ENCODE data around the gene APOBEC3B. TPM values are rescaled to one million over a fixed set of nuclear protein-coding genes. Genes with fewer than 3 reads are reported as not detected.
"Not testable (repeated sequence)": the region's sequence is repeated elsewhere in the genome, so short reads cannot be mapped to it uniquely, and the experiment has no call there.

APOBEC3B gene
- total RNA-seq, 1 donor from 2014 or later, result 3.1 TPM

- DNase-seq, result no peak
These were observed 30.4 kb upstream of the APOBEC3B start for GRCh38 chr22:38951734-38952133.

DNA sequence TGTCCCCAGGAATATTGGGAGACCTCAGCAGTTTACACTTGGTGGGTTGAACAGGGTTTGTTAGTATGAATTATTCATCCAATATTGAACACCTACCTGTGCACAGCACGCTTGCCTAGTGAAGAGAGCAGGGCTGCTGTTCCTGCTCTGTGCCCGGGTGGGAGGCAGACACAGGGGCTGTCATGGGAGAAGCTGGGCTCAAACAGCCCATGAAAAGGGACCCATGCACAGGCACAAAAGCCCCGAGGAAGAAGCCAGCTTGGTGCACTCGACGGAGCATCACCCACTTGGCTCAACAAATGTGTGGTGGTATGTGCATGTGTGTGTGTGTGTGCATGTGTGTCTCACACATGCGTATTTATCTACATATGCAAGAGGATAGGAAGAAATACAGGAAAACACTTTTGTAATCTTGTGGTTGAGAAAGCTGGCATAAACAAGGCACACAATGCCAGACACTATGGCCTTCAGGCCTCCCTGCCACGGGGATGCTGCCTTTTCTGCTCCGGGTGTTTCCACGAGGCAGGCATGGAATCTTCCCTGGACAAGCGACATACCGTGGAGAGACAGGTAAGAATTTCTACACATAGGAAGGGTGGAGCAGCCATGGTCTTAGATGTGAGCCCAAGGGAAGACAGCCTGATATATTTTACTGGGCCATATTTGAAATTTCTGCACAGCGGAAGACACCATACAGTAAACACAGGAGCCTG is 29.7 kb upstream of the APOBEC3B start:
- no peak for DNase-seq

- DNase-seq, result no peak
These were observed 29.1 kb upstream of the APOBEC3B start for GRCh38 chr22:38953091-38953490.

DNA sequence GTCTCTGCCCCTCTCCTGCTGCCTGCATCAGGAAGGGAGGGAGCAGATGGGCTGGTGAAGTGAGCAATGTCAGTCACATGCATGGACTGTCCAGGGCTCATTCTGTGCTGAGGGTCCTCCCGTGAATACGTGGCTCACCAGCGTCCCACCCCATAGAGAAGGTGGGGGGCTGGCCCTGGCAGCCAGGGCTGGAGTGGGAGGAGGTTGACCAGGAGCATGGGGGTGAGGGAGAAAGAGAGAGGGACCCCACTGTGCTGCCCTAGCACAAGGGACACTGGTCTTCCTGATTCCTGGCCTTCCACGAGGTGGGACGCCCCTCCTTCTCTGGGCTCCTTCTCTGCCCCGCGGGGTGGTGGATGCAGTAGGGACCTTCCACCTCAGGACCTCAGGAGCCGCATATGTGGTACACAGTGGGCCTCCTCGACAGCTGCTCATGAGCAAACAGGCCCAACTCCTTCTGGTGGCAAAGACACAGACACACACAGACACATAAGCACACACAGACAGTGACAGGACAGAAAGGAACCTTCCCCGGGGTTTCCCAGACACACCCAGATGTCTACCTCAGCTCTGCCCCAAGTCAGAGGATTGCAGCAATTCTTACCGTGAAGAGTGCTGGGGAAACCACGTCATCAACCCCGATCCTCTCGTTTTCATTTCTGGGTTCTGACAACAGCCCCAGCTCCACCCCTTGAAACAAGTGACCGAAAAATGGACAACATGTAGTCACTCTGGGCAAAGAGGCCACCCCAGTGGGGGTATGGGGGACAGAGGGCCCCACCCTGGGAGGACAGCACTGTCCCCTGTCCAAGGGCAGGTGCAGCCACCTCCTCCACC is 28.4 kb upstream of the APOBEC3B start:
- DNase-seq, result no peak

GRCh38 chr22:38954414-38955043 is 27.6 kb upstream of the APOBEC3B start:
- DNase-seq, result no peak

DNA sequence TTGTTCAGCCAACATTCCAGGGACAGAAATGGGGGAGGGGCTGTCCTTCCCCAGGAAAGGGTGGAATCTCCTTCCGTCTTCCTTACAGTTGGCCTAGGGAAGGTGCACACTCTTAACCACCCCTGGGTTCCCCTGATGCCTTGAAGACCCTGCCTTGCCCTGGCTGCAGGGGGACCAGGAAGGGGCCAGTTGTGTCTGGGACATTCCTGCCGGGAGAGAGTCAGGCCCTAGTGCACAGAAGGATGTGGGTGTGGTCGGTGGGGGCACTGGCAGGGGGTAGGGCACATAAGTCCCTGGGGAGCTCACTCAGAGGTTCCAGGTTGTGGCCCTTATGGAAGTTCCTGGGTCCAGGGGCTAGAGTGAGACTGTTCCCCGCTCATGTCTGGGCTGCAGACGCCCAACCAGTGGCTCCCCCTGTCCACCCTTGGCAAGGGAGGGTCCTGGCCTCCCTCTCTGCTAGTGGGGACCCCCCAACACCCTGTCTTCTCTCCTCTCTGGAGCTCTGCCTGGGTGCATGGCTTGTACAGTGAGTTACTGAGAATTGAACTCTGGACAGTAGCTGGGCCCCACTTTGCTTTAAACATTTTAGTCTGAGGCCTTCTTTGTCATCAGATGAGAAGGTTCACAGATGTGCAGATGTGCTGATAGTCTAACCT is 26.8 kb upstream of the APOBEC3B start:
- no peak for DNase-seq

- DNase-seq, result no peak
These were observed 26.2 kb upstream of the APOBEC3B start for GRCh38 chr22:38955926-38956325.

GRCh38 chr22:38956551-38956950 is 25.6 kb upstream of the APOBEC3B start:
- DNase-seq, result no peak

DNA sequence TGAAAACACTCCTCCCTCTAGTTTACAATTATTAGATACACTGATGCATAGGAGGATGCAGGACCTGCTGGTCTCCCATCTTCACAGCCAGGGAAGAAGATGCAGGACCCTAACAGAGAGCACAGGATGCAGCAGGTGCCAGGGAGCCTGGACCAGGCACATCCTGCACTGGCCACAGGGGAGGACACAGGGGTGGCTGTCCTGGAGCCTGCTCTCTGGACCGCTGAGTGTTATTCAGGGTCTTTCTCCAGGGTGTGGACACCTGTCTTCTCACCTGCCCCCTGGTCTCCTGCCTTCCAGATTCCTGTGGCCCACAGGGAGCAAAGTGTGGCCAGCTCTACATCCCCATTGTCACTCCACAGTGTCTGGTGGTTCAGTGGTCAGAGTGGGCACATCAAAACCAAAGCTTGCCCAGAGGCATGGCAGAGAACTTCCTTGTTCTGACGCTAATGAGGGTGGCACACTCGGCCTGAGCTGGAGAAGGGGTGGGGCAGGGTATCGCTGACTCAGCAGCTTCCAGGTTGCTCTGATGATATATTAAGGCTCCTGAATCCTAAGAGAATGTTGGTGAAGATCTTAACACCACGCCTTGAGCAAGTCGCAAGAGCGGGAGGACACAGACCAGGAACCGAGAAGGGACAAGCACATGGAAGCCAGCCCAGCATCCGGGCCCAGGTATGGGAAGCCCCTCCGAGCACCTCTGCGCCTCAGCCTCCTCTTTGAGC is 24.9 kb upstream of the APOBEC3B start, which contains the start of gene APOBEC3A:
Gene APOBEC3A (plus strand): TSS at position 564 of the 725 bp plus-strand sequence. CDS start 83 bp downstream, at position 647.
- no peak for DNase-seq

DNA sequence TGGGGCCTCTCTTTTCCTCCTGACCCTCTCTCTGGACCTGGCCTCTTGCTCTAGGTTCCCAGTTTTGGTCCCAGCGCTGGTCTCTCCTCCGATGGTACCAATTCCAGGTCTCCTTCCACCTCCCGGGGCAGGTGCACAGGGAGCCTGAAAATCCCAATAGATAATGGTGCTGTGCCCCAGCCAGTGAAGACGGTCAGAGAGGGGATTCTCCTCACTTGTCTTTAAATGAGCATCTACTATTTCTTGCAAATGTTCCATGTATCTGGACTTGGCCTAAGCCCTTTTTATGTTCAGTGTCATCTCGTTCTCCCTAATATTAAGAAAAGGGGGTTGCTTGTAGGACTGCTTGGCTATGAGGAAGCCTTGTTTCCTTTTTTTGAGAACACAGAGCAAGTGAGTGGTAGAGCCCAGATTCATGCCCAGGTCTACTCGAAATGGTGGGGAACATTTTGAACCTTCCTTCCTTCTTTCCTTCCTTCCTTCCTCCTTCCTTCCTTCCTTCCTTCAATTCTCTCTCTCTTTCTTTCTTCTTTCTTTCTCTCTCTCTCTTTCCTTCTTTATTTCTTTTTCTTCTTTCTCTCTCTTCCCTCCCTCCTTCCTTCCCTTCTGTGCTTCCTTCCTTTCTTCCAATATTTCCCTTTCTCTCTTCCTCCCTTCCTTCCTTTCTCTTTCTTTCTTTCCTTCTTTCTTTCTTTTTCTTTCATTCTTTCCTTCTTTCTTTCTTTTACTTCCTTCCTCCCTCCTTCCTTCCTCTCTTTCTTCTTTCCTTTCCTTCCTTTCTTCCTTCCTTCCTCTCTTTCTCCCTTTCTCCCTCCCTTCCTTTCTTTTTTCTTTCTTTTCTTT is 24.1 kb upstream of the APOBEC3B start:
- DNase-seq, result no peak

DNA sequence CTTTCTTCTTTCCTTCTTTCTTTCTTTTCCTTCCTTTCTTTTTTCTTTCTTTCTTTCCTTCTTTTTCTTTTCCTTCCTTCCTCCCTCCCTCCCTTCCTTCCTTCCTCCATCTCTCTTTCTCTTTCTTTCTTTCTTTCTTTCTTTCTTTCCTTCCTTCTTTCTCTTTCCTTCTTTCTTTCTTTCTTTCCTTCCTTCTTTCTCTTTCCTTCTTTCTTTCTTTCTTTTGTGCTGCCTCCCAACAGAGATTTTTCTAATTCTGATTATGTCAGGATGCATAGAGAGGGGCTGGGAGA is 23.6 kb upstream of the APOBEC3B start:
- not testable (repeated sequence) for DNase-seq

GRCh38 chr22:38959590-38959989 is 22.6 kb upstream of the APOBEC3B start:
- DNase-seq, result no peak

- not testable (repeated sequence) for DNase-seq
These were observed 21.5 kb upstream of the APOBEC3B start for GRCh38 chr22:38960673-38961072.

GRCh38 chr22:38963291-38963738 is 18.8 kb upstream of the APOBEC3B start:
- not testable (repeated sequence) for DNase-seq

DNA sequence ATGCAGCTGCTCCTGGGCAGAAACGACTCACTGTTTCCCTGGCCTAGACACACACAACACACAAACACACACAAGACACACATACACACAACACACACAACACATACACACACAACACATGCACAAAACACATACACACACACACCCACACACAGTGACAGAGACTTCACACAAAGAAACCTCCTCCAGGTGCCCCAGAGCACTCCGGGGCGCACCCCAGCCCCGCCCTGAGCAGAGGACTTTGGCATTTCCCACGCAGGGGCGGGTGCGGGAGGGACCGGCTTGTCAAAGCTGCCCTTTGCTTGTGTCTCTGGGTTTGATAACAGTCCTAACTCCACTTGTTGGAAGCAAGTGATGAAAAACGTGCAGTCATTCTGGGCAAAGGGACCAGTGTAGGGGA is 18.3 kb upstream of the APOBEC3B start:
- DNase-seq, result no peak

DNA sequence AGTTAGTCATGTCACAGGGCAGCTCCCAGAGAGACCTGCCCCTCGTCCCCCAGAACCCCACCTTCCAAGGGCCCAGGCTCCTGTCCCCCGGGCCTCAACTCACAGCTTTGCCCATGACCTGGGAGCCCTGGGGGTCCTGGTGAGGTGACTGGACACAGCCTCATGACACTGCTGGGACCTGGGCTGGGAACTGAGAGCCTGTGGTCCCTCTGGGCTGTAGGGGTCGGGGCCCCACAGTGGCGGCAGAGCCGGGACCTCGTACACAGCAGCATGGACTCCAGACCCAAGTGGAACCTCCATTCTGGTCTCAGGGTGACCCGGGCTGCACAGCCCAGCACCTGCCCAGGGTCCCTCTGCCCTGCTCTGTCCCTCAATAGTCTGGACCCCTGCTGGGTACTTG is 17.8 kb upstream of the APOBEC3B start:
- no peak for DNase-seq

- no peak for DNase-seq
These were observed 17.2 kb upstream of the APOBEC3B start for GRCh38 chr22:38964989-38965388.

DNA sequence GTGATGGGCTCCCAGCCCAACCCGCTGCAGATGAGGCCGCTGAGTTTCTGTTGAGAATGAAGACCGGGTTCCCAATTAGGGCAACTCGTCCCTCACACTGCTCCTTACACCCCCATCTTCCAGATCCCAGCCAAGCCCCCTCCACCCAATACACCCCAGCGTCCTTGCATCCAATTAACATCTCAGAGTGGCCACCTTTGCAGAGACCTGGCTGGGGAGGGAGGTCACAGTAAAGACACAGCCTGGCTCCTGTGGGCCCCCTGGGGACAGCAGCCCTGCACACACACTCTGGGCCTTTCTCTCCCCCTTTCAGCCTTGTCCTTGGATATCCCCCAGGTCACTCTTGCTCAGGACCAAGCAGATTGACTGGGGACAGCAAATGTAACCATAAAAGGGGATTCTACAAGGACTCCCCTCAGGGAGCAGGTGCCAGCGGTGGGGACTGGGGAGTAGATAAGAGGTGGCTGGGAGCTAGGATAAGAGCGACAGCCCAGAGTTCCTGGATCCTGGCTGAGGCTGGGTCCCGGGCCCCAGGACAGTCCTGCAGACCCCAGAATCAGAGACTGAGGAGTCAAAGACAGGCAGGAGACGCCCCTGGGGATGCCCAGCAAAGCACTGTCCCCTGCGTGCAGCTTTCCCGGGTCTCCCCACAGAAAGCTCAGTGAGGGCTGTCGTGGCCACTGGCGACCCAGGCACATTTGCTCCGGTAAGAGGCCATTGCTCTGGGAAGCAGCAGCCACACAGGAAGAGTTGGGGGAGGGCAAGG is 16.4 kb upstream of the APOBEC3B start:
- no peak for DNase-seq

- DNase-seq, result no peak
These were observed 15.8 kb upstream of the APOBEC3B start for GRCh38 chr22:38966380-38966702.

DNA sequence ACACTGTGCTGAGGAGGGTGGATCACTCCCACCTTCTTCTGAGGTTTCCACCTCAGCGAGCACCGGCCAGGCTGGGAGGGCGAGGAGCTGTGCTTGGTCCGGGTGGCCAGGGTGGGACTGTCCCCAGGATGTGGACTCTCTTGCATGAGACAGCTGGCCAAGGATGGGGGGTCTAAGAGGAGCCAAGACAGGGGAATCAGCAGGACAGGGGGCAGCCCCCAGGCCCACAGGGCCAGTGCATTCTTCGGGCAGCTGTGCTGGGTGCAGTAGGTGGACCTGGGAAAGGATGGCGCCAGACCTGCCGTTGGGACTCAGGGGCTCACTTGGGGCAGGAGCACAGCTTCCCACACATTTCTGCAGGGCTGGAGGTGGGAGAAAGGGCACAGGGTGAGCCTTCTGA is 15.2 kb upstream of the APOBEC3B start:
- DNase-seq, result no peak
